Heart left ventricle (tissue), 16 donors: Measurements from ENCODE around the gene DPAGT1. TPM values are rescaled to one million over a fixed set of nuclear protein-coding genes. Genes with fewer than 3 reads are reported as not detected.

Experiments
- ATAC-seq, 4 donors: fragments of 200-7000 bp; cut with Tn5 transposase; one replicate each; pipeline ENCODE4 v1.9.1; 2020 to 2022; ENCODE audit warnings: moderate library complexity in 4 of 4, mild to moderate bottlenecking in 3 of 4, moderate number of reproducible peaks in 1 of 4
- DNase-seq, 5 donors: peaks; one replicate each; pipeline ENCODE4 v3.0.0-alpha.2; 2020
- H3K27ac ChIP-seq, 12 donors: fragments of 200-600 bp; sonication (generic) in 4 of 12; one replicate each; pipeline versions ENCODE4 v1.5.0 to v1.8.0; 2016 to 2022; ENCODE audit warnings: mild to moderate bottlenecking in 2 of 12
- H3K27me3 ChIP-seq, 9 donors: fragments of 200-600 bp; sonication (generic) in 2 of 9; one replicate each; pipeline versions ENCODE4 v1.5.1 to v1.8.0; 2016 to 2022; ENCODE audit warnings: mild to moderate bottlenecking in 3 of 9
- H3K36me3 ChIP-seq, 9 donors: fragments of 200-600 bp; sonication (generic) in 2 of 9; one replicate each; pipeline versions ENCODE4 v1.5.0 to v1.8.0; 2018 to 2022; ENCODE audit warnings: mild to moderate bottlenecking in 2 of 9
- H3K4me1 ChIP-seq, 12 donors: fragments of 200-600 bp; sonication (generic) in 4 of 12; one replicate each; pipeline versions ENCODE4 v1.5.0 to v1.8.0; 2016 to 2022; ENCODE audit warnings: mild to moderate bottlenecking in 3 of 12
- H3K4me3 ChIP-seq, 12 donors: fragments of 200-600 bp; sonication (generic) in 4 of 12; one replicate each; pipeline versions ENCODE4 v1.5.0 to v1.8.0; 2017 to 2022; ENCODE audit warnings: mild to moderate bottlenecking in 9 of 12, moderate library complexity in 4 of 12
- H3K9me3 ChIP-seq, 12 donors: fragments of 200-600 bp; sonication (generic) in 4 of 12; one replicate each; pipeline versions ENCODE4 v1.5.0 to v1.8.0; 2016 to 2022; ENCODE audit warnings: mild to moderate bottlenecking in 1 of 12
- CTCF ChIP-seq, 12 donors: fragments of 200-600 bp; sonication (generic) in 4 of 12; IDR thresholded peaks; one replicate each; pipeline versions ENCODE4 v1.5.0 to v1.8.0; 2018 to 2022; ENCODE audit warnings: antibody characterized with exemption in 12 of 12, mild to moderate bottlenecking in 5 of 12
- POLR2A ChIP-seq, 2 donors: fragments of 450-650 bp; IDR thresholded peaks; one replicate each; pipeline ENCODE4 v1.6.1; 2017; ENCODE audit warnings: antibody characterized with exemption in 2 of 2, mild to moderate bottlenecking in 2 of 2, moderate library complexity in 2 of 2
- WGBS, 4 donors: extraction: QIAGEN DNeasy Blood & Tissue Kit in 2 of 4; methylation state at CpG; one replicate each; pipeline versions ENCODE4 v1.1.5 to v1.1.7; 2013 to 2018; 5-methylcytosine and 5-hydroxymethylcytosine counted together
- intact Hi-C, 10 donors: fragments of 100-400 bp; cut with DNase I; formaldehyde crosslinking; loops; one replicate each; pipeline versions ENCODE4 v1.11.1 to v1.14.2; 2022
- polyA plus RNA-seq, 2 donors: library from polyadenylated mRNA; stranded (reverse); fragments of 200-250 nt; gene quantifications; one replicate each; pipeline ENCODE4 v1.2.3, GENCODE V29; 2013
- total RNA-seq, 9 donors: library from RNA; depleted of rRNA in 2 of 9; stranded (reverse); fragments of >200 nt in 2 of 9; fragmentation: NEBNext Ultra II Directional in 3 of 9; extraction: Animal tissue kit (Norgen Biotek cat#: 25700) in 3 of 9; gene quantifications; one replicate each; pipeline versions ENCODE4 v1.1.0 to v1.2.4, GENCODE V29; 2016 to 2023
- donor health status: ischemic (EF 13 %, LVEDD 7.1; RV severe dilation, severe dysfunction).
- donor health status: healthy with polysubstance abuse.
- donor health status: DM: no; HTN: yes; CAD: no.
- donor health status: DM: no; HTN: no; CAD: no.
- donor health status: ischemic (EF 25% LVEDD 6.9; RV normal size, moderate dysfunction).
- donor health status: ischemic (EF 25% LVEDD 5.7; RV mildly dilated, moderate dysfunction).
- donor health status: healthy.
- donor health status: DM: yes; HTN: yes; CAD: no.
- donor health status: ischemic (EF 35%, LVEDD 5.7; RV mildly dilated, moderate dysfunction).
- donor health status: nonischemic (EF 11% LVEDD 7.7; RV severe dilation, severe dysfunction).
- donor health status: DM: yes; HTN: yes; CAD: no.
- donor health status: PGD.
- donor health status: ischemic (EF 29% LVEDD 5.4; RV normal size, mild dysfunction).
- donor health status: nonischemic (EF 23%, LVEDD 6.1; RV moderate dilation, normal function).

DPAGT1 gene
- total and polyA plus RNA-seq, 11 donors: 11.2 to 32.9 (median 16.5) TPM

- H3K27ac ChIP-seq: no peak overlapping the region
- peaks cover 6 to 35% (median 20%) of the 10 kb centered on the region in 12 donors for H3K4me1 ChIP-seq
Measured at GRCh38 chr11:119091178-119091577, 10.5 kb downstream of the DPAGT1 start.

GRCh38 chr11:119089319-119089718 is 12.3 kb downstream of the DPAGT1 start:
- TF ChIP-seq POLR2A (IDR thresholded peaks at IDR 0.05) (no peak), CTCF (IDR thresholded peaks at IDR 0.05) (no peak)

More at GRCh38 chr11:119091178-119091577, 10.5 kb downstream of the DPAGT1 start:
- Histone ChIP-seq H3K36me3 (peaks cover 0 to 27% (median 12%) of the 10 kb centered on the region in 9 donors), H3K27me3 (no peaks in the 10 kb centered on the region), H3K4me3 (no peak overlapping the region), H3K9me3 (no peaks in the 10 kb centered on the region)
- ATAC-seq: no peak
- intact Hi-C loops: loop anchor here in 1 of 10 donors (5.0 to 10.0 kb wide), 2 partner anchors 36 to 104 kb away; no protein-coding TSS in a partner anchor
- TF ChIP-seq CTCF (IDR thresholded peaks at IDR 0.05) (no peak), POLR2A (IDR thresholded peaks at IDR 0.05) (no peak)
- DNase-seq: no peak
- WGBS, 4 donors: 72 to 79% (median 77%) methylated on average over 9 of the region's 9 CpGs

GRCh38 chr11:119088406-119088805 is 13.2 kb downstream of the DPAGT1 start:
- no peak for DNase-seq
- no peak for TF ChIP-seq CTCF (IDR thresholded peaks at IDR 0.05)
- no peak for TF ChIP-seq POLR2A (IDR thresholded peaks at IDR 0.05)

More at GRCh38 chr11:119089319-119089718, 12.3 kb downstream of the DPAGT1 start:
- Histone ChIP-seq H3K36me3 (peaks cover 0 to 27% (median 12%) of the 10 kb centered on the region in 9 donors), H3K27ac (no peak overlapping the region), H3K9me3 (no peaks in the 10 kb centered on the region), H3K4me1 (peaks cover 7 to 39% (median 26%) of the 10 kb centered on the region in 12 donors), H3K27me3 (no peaks in the 10 kb centered on the region), H3K4me3 (no peak overlapping the region)
- 88 to 100% (median 95%) methylated on average over 1 of the region's 1 CpG for WGBS, 4 donors
- no peak for ATAC-seq
- intact Hi-C loops: loop anchor here in 1 of 10 donors (10.0 kb wide), 1 partner anchor 105 kb away; no protein-coding TSS in a partner anchor
- no peak for DNase-seq

GRCh38 chr11:119087747-119088241 is 13.9 kb downstream of the DPAGT1 start:
- TF ChIP-seq CTCF (IDR thresholded peaks at IDR 0.05): no peak
- no peak for TF ChIP-seq POLR2A (IDR thresholded peaks at IDR 0.05)

More at GRCh38 chr11:119088406-119088805, 13.2 kb downstream of the DPAGT1 start:
- H3K27me3 ChIP-seq: no peaks in the 10 kb centered on the region
- no peak overlapping the region for H3K4me3 ChIP-seq
- peaks cover 0 to 27% (median 12%) of the 10 kb centered on the region in 9 donors for H3K36me3 ChIP-seq
- no peak overlapping the region for H3K27ac ChIP-seq
- WGBS, 4 donors: 86 to 97% (median 91%) methylated on average over 9 of the region's 9 CpGs
- ATAC-seq: no peak
- no peaks in the 10 kb centered on the region for H3K9me3 ChIP-seq
- H3K4me1 ChIP-seq: peaks cover 1 to 34% (median 18%) of the 10 kb centered on the region in 12 donors
- intact Hi-C loops: loop anchor here in 1 of 10 donors (10.0 kb wide), 1 partner anchor 106 kb away; no protein-coding TSS in a partner anchor

More at GRCh38 chr11:119087747-119088241, 13.9 kb downstream of the DPAGT1 start:
- H3K27me3 ChIP-seq: no peaks in the 10 kb centered on the region
- WGBS, 4 donors: 80 to 100% (median 95%) methylated on average over 1 to 2 of the region's 2 CpGs
- DNase-seq: peak in 1 of 5 donors; percentile 9
- peaks cover 0 to 28% (median 12%) of the 10 kb centered on the region in 12 donors for H3K4me1 ChIP-seq
- no peak overlapping the region for H3K27ac ChIP-seq
- H3K9me3 ChIP-seq: no peaks in the 10 kb centered on the region
- ATAC-seq: no peak
- peaks cover 0 to 22% (median 8%) of the 10 kb centered on the region in 9 donors for H3K36me3 ChIP-seq
- intact Hi-C loops: loop anchor here in 1 of 10 donors (10.0 kb wide), 1 partner anchor 107 kb away; no protein-coding TSS in a partner anchor
- H3K4me3 ChIP-seq: no peak overlapping the region
